ENCODE measurements around the gene KIF1A. TPM values are rescaled to one million over a fixed set of nuclear protein-coding genes. Genes with fewer than 3 reads are reported as not detected.

KIF1A gene
- total and polyA plus RNA-seq, 2 of the 13 experiments (the other 11 are each of a cell fraction or from before 2014, with no cell fraction given), result 0.01 TPM; not detected in 1

GRCh38 chr2:240857039-240858008 lies 37.3 kb upstream of the KIF1A start (continued):
- peak; percentile 92 for TF ChIP-seq ZNF138 (CRISPR knock-in tag; IDR thresholded peaks at IDR 0.05; ENCODE audit: low read depth)
- peak; percentile 67; the same call in 1 of the 2 replicates for TF ChIP-seq FOXK1 (CRISPR knock-in tag; IDR thresholded peaks at IDR 0.05; ENCODE audit: borderline replicate concordance, low read depth)
- TF ChIP-seq NFYC (CRISPR knock-in tag; IDR thresholded peaks at IDR 0.05), result peak; percentile 69
- TF ChIP-seq HOXD1 (CRISPR knock-in tag; IDR thresholded peaks at IDR 0.05), result peak; percentile 82
- TF ChIP-seq FOXJ3 (CRISPR knock-in tag; IDR thresholded peaks at IDR 0.05; ENCODE audit: borderline replicate concordance), result peak; percentile 96
- TF ChIP-seq KLF9 (CRISPR knock-in tag; IDR thresholded peaks at IDR 0.05; ENCODE audit: low read depth), result peak; percentile 96
- TF ChIP-seq SKIL (CRISPR knock-in tag; IDR thresholded peaks at IDR 0.05; ENCODE audit: borderline replicate concordance), result peak; percentile 85
- peak; percentile 100 for TF ChIP-seq ZNF431 (CRISPR knock-in tag; IDR thresholded peaks at IDR 0.05; ENCODE audit: borderline replicate concordance, low read depth)
- peak; percentile 97; the same call in 1 of the 2 replicates for TF ChIP-seq SMAD1 (CRISPR knock-in tag; IDR thresholded peaks at IDR 0.05; ENCODE audit: borderline replicate concordance, low read depth)
- TF ChIP-seq ZNF549 (CRISPR knock-in tag; IDR thresholded peaks at IDR 0.05), result peak; percentile 57; the same call in 1 of the 2 replicates
- peak; percentile 90 for TF ChIP-seq THRA (CRISPR knock-in tag; IDR thresholded peaks at IDR 0.05; ENCODE audit: borderline replicate concordance)
- TF ChIP-seq CHD2 (IDR thresholded peaks at IDR 0.05; ENCODE audit: low read depth, low read length), result no peak
- TF ChIP-seq HCFC1 (IDR thresholded peaks at IDR 0.05; ENCODE audit: low read depth, low read length), result no peak
- TF ChIP-seq KIAA2018 (CRISPR knock-in tag; IDR thresholded peaks at IDR 0.05; ENCODE audit: borderline replicate concordance), result 0 out of 2 replicates have a peak, but pooled peaks have one; percentile 32
- no peak for TF ChIP-seq GABPA (IDR thresholded peaks at IDR 0.05; ENCODE audit: low read depth, low read length)
- peak; percentile 64; the same call in 1 of the 2 replicates for TF ChIP-seq GABPA (CRISPR knock-in tag; IDR thresholded peaks at IDR 0.05; ENCODE audit: low read depth)
- no peak; the same call in 1 of the 2 replicates for TF ChIP-seq GPN1 (CRISPR knock-in tag; IDR thresholded peaks at IDR 0.05; ENCODE audit: borderline replicate concordance)
